ENCODE results near the gene REG3G. TPM values are rescaled to one million over a fixed set of nuclear protein-coding genes. Genes with fewer than 3 reads are reported as not detected.
"Not testable (repeated sequence)": the region's sequence is repeated elsewhere in the genome, so short reads cannot be mapped to it uniquely, and the experiment has no call there.

Gene REG3G
- total and polyA plus RNA-seq, 4 donors, result 0.13 to 0.96 (median 0.54) TPM

DNA sequence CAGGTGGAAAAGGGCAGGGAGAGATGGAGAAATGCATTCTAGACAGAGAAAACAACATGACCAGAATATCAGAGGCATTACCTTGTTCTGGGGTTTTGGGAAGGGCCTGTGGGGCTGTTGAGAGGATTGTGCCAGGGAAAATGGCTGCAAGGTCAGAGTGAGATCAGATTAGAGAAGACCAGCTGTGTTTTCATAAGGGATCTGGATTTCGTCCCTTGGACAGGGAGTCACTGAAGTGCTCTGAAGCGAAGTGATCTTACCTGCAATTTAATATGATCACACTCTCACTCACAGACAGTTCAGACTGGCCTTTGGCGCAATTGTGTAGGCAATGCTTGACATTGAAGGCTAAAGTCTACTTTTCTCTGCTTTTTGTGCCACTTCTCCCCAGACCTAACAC is 20.3 kb upstream of the REG3G start:
- H3K9me3 ChIP-seq (ENCODE audit: control insufficient read depth, low read length), result no peaks in the 10 kb centered on the region
- H3K27ac ChIP-seq (ENCODE audit: low read depth in 1 of 2, low read length in 2 of 2), result no peak overlapping the region
- WGBS, 2 donors, result 46 to 53% methylated on average over 3 of the region's 3 CpGs
- intact Hi-C loops (cut with DNase I), result no loop called here
- ATAC-seq (ENCODE audit: low FRiP score), result no peak
- H3K36me3 ChIP-seq (ENCODE audit: control insufficient read depth in 1 of 2, insufficient read depth in 2 of 2, low read length in 1 of 2), result no peaks in the 10 kb centered on the region
- H3K27me3 ChIP-seq (ENCODE audit: control insufficient read depth in 1 of 2, insufficient read depth in 2 of 2, low read length in 1 of 2), result no peaks in the 10 kb centered on the region
- H3K4me1 ChIP-seq (ENCODE audit: control insufficient read depth in 1 of 2, insufficient read depth in 2 of 2, low read length in 2 of 2), result no peaks in the 10 kb centered on the region
- DNase-seq, result no peak
- no peak overlapping the region for H3K4me3 ChIP-seq (ENCODE audit: low read length in 2 of 2)

DNA sequence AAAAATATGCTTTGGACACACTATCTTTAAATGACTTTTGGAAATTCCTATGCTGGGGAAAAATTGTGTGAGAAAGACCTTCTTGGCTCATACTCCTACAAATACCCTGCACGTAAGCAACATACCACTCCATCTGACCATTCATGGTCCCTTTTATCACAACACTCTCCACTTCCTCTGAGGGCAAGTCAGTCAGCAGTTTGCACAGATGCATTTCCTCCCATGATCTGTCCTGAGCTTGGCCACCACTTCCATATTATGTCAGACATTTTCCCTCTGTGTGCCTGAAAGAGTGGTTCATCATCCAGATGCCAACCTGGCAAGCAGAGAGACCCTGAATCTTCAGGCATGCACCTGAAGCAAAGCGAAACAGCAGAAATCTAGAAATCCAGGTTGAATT is 16.1 kb upstream of the REG3G start:
- DNase-seq, result no peak
- H3K27me3 ChIP-seq (ENCODE audit: control insufficient read depth in 1 of 2, insufficient read depth in 2 of 2, low read length in 1 of 2), result no peaks in the 10 kb centered on the region
- intact Hi-C loops (cut with DNase I), result no loop called here
- no peak for ATAC-seq (ENCODE audit: low FRiP score)
- H3K4me1 ChIP-seq (ENCODE audit: control insufficient read depth in 1 of 2, insufficient read depth in 2 of 2, low read length in 2 of 2), result no peaks in the 10 kb centered on the region
- no peaks in the 10 kb centered on the region for H3K36me3 ChIP-seq (ENCODE audit: control insufficient read depth in 1 of 2, insufficient read depth in 2 of 2, low read length in 1 of 2)
- WGBS, 2 donors, result 66 to 69% methylated on average over 2 of the region's 2 CpGs
- H3K4me3 ChIP-seq (ENCODE audit: low read length in 2 of 2), result no peak overlapping the region
- H3K27ac ChIP-seq (ENCODE audit: low read depth in 1 of 2, low read length in 2 of 2), result no peak overlapping the region
- H3K9me3 ChIP-seq (ENCODE audit: control insufficient read depth, low read length), result no peaks in the 10 kb centered on the region

DNA sequence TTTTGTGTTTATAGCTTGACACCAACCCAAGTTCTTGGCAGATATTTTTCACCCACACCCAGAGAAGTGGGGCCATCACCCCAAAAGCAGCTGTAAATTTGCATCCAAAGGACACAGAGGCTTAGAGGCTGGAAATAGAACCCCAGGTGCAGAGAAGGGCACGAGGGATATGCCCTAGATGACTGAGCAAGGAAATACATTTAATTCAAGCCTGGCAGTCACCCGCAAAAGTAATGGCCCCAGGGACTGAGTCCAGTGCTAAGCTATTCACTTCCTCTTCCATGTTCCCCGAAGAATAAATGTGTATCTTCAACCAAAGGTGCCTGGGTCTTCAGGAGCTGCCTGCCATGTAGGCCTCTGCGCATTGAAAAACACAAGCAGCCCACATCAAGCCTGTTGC is 14.0 kb upstream of the REG3G start:
- intact Hi-C loops (cut with DNase I), result no loop called here
- no peaks in the 10 kb centered on the region for H3K4me1 ChIP-seq (ENCODE audit: control insufficient read depth in 1 of 2, insufficient read depth in 2 of 2, low read length in 2 of 2)
- DNase-seq, result no peak
- no peaks in the 10 kb centered on the region for H3K27me3 ChIP-seq (ENCODE audit: control insufficient read depth in 1 of 2, insufficient read depth in 2 of 2, low read length in 1 of 2)
- H3K4me3 ChIP-seq (ENCODE audit: low read length in 2 of 2), result no peak overlapping the region
- ATAC-seq (ENCODE audit: low FRiP score), result no peak
- H3K27ac ChIP-seq (ENCODE audit: low read depth in 1 of 2, low read length in 2 of 2), result no peak overlapping the region
- WGBS, 2 donors, result 71 to 77% methylated on average over 4 of the region's 4 CpGs
- H3K36me3 ChIP-seq (ENCODE audit: control insufficient read depth in 1 of 2, insufficient read depth in 2 of 2, low read length in 1 of 2), result no peaks in the 10 kb centered on the region
- no peaks in the 10 kb centered on the region for H3K9me3 ChIP-seq (ENCODE audit: control insufficient read depth, low read length)

DNA sequence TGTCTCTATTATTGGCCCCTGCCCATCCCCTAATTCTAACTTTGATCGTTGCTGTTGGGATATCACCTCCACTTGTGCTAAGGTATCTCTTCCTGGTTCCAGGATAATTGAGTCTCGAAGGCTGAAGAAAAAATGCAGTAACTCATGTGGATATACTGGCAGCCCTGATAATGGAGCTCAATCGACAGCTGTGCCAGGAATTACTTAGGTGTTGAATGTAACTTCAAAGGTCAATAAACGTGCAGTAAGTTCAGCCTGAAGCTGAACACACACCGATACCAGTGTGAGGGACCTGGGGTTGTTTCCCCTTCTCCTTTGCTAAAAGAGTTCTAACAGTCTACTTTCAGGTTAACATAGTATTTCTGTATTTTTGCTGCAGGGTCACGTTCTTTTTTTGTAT is 11.9 kb upstream of the REG3G start:
- intact Hi-C loops (cut with DNase I), result no loop called here
- 55 to 64% methylated on average over 6 of the region's 6 CpGs for WGBS, 2 donors
- H3K27ac ChIP-seq (ENCODE audit: low read depth in 1 of 2, low read length in 2 of 2), result no peak overlapping the region
- ATAC-seq (ENCODE audit: low FRiP score) (no peak), DNase-seq (no peak)
- no peaks in the 10 kb centered on the region for H3K27me3 ChIP-seq (ENCODE audit: control insufficient read depth in 1 of 2, insufficient read depth in 2 of 2, low read length in 1 of 2)
- no peaks in the 10 kb centered on the region for H3K36me3 ChIP-seq (ENCODE audit: control insufficient read depth in 1 of 2, insufficient read depth in 2 of 2, low read length in 1 of 2)
- H3K4me1 ChIP-seq (ENCODE audit: control insufficient read depth in 1 of 2, insufficient read depth in 2 of 2, low read length in 2 of 2), result no peaks in the 10 kb centered on the region
- no peak overlapping the region for H3K4me3 ChIP-seq (ENCODE audit: low read length in 2 of 2)
- H3K9me3 ChIP-seq (ENCODE audit: control insufficient read depth, low read length), result no peaks in the 10 kb centered on the region

DNA sequence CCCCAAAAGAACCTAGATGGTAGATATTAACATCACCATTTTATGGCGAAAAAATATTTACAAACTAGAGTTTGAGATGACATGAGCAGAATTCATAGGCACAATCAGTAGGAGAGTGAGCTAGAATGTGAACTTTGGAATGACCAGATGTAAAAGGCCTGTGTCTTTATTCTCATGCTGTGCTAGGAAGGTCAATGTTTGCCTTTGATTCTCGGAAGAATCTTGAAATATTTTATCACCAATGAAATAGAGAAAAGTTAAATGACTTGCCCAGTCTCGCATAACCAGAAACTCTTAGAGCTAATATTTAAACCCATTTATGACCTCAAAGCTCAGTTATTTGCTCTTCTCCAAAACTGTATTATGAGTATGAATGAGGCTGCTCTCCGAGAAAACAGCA is 9.2 kb upstream of the REG3G start:
- Histone ChIP-seq H3K36me3 (ENCODE audit: control insufficient read depth in 1 of 2, insufficient read depth in 2 of 2, low read length in 1 of 2) (no peaks in the 10 kb centered on the region), H3K9me3 (ENCODE audit: control insufficient read depth, low read length) (no peaks in the 10 kb centered on the region), H3K4me3 (ENCODE audit: low read length in 2 of 2) (no peak overlapping the region), H3K27me3 (ENCODE audit: control insufficient read depth in 1 of 2, insufficient read depth in 2 of 2, low read length in 1 of 2) (no peaks in the 10 kb centered on the region), H3K4me1 (ENCODE audit: control insufficient read depth in 1 of 2, insufficient read depth in 2 of 2, low read length in 2 of 2) (no peaks in the 10 kb centered on the region), H3K27ac (ENCODE audit: low read depth in 1 of 2, low read length in 2 of 2) (no peak overlapping the region)
- DNase-seq (no peak), ATAC-seq (ENCODE audit: low FRiP score) (no peak)
- 80 to 87% methylated on average over 4 of the region's 4 CpGs for WGBS, 2 donors
- intact Hi-C loops (cut with DNase I), result no loop called here

DNA sequence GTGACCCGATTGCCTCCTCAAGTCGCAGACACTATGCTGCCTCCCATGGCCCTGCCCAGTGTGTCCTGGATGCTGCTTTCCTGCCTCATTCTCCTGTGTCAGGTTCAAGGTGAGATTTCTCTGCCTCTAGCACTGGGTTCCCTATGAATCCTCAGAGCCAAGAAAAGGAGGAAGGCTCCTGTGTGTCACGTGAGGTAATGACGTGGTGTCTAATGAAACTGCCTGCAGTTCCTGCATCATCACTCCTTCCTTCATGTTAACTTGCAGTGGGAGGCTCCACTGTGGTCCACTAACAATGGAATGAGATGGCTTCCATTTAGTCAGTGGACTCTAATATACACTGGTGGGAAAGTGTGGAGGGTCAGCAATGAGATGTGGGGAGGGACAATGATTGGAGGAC is 559 bp downstream of the REG3G start:
- Histone ChIP-seq H3K36me3 (ENCODE audit: control insufficient read depth in 1 of 2, insufficient read depth in 2 of 2, low read length in 1 of 2) (no peaks in the 10 kb centered on the region), H3K4me3 (ENCODE audit: low read length in 2 of 2) (no peak overlapping the region), H3K9me3 (ENCODE audit: control insufficient read depth, low read length) (no peaks in the 10 kb centered on the region), H3K4me1 (ENCODE audit: control insufficient read depth in 1 of 2, insufficient read depth in 2 of 2, low read length in 2 of 2) (no peaks in the 10 kb centered on the region), H3K27me3 (ENCODE audit: control insufficient read depth in 1 of 2, insufficient read depth in 2 of 2, low read length in 1 of 2) (no peaks in the 10 kb centered on the region), H3K27ac (ENCODE audit: low read depth in 1 of 2, low read length in 2 of 2) (no peak overlapping the region)
- DNase-seq (no peak), ATAC-seq (ENCODE audit: low FRiP score) (no peak)
- 86 to 90% methylated on average over 4 of the region's 4 CpGs for WGBS, 2 donors
- intact Hi-C loops (cut with DNase I), result no loop called here

DNA sequence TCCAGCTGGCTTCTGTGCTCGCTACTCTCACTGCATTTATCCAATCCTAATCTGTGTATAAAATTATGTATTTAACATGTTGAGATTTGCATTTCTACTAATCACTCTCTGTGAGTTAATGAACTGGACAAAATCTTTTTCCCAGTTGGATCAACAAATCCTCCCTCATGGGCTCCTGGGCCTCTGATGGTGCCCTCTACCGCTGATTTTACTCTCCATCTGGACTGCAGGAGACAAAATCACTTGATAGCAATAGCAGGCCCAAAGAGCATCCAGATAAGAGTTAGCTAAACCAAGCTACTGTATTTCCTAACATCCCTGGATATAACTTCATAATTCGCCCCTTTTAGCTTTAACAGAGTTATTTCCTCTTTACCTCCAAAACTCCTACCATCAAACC is 14.4 kb downstream of the REG3G start:
- 60 to 63% methylated on average over 3 of the region's 3 CpGs for WGBS, 2 donors
- ATAC-seq (ENCODE audit: low FRiP score) (no peak), DNase-seq (no peak)
- H3K9me3 ChIP-seq (ENCODE audit: control insufficient read depth, low read length), result no peaks in the 10 kb centered on the region
- intact Hi-C loops (cut with DNase I), result no loop called here
- H3K27me3 ChIP-seq (ENCODE audit: control insufficient read depth in 1 of 2, insufficient read depth in 2 of 2, low read length in 1 of 2), result no peaks in the 10 kb centered on the region
- no peaks in the 10 kb centered on the region for H3K36me3 ChIP-seq (ENCODE audit: control insufficient read depth in 1 of 2, insufficient read depth in 2 of 2, low read length in 1 of 2)
- no peaks in the 10 kb centered on the region for H3K4me1 ChIP-seq (ENCODE audit: control insufficient read depth in 1 of 2, insufficient read depth in 2 of 2, low read length in 2 of 2)
- no peak overlapping the region for H3K27ac ChIP-seq (ENCODE audit: low read depth in 1 of 2, low read length in 2 of 2)
- no peak overlapping the region for H3K4me3 ChIP-seq (ENCODE audit: low read length in 2 of 2)

DNA sequence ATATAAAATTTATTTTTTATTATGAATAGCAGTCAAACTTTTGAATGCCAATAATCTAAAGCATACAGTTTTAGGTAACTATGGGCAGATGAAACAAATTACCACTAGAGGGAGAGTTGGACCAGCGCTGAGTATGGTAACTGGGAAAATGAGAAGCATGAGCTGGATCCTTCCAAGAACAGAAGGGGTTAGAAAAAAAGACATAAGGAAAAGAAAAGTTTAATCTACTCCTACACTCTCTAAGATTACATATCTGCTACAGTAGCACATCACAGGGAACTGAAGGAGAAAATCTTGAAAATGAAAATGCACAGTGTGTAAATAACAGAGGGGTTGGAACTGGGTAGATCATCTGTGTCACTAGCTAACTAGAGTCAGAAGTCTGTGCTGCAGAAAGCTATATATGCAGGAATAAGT is 15.5 kb downstream of the REG3G start:
- H3K27me3 ChIP-seq (ENCODE audit: control insufficient read depth in 1 of 2, insufficient read depth in 2 of 2, low read length in 1 of 2), result no peaks in the 10 kb centered on the region
- 0 to 4% methylated on average over 1 of the region's 1 CpG for WGBS, 2 donors
- intact Hi-C loops (cut with DNase I), result no loop called here
- DNase-seq (no peak), ATAC-seq (ENCODE audit: low FRiP score) (no peak)
- H3K27ac ChIP-seq (ENCODE audit: low read depth in 1 of 2, low read length in 2 of 2), result no peak overlapping the region
- no peaks in the 10 kb centered on the region for H3K9me3 ChIP-seq (ENCODE audit: control insufficient read depth, low read length)
- no peaks in the 10 kb centered on the region for H3K4me1 ChIP-seq (ENCODE audit: control insufficient read depth in 1 of 2, insufficient read depth in 2 of 2, low read length in 2 of 2)
- no peak overlapping the region for H3K4me3 ChIP-seq (ENCODE audit: low read length in 2 of 2)
- H3K36me3 ChIP-seq (ENCODE audit: control insufficient read depth in 1 of 2, insufficient read depth in 2 of 2, low read length in 1 of 2), result no peaks in the 10 kb centered on the region

DNA sequence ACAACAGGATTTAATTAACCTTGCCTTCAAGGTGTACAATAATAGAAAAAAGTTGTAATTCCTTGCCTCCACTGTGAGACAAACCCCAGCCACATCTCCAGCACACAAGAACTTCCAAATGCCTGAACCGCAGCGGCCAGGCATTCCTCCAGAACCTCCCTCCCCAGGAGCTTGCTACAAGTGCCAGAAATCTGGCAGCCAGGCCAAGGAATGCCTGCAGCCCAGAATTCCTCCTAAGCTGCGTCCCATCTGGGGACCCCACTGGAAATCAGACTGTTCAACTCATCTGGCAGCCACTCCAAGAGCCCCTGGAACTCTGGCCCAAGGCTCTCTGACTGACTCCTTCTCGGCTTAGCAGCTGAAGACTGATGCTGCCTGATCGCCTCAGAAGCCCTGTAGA is 28.0 kb downstream of the REG3G start:
- H3K9me3 ChIP-seq (ENCODE audit: control insufficient read depth, low read length); ATAC-seq (ENCODE audit: low FRiP score); H3K4me1 ChIP-seq (ENCODE audit: control insufficient read depth in 1 of 2, insufficient read depth in 2 of 2, low read length in 2 of 2); H3K27ac ChIP-seq (ENCODE audit: low read depth in 1 of 2, low read length in 2 of 2); intact Hi-C loops (cut with DNase I); H3K36me3 ChIP-seq (ENCODE audit: control insufficient read depth in 1 of 2, insufficient read depth in 2 of 2, low read length in 1 of 2); H3K4me3 ChIP-seq (ENCODE audit: low read length in 2 of 2); H3K27me3 ChIP-seq (ENCODE audit: control insufficient read depth in 1 of 2, insufficient read depth in 2 of 2, low read length in 1 of 2): not testable (repeated sequence)
- WGBS, 2 donors, result 20 to 37% methylated on average over 5 of the region's 5 CpGs
- peak in 1 of 2 donors; percentile 40 for DNase-seq
